ENCODE data around the gene TTC21B.

Gene TTC21B

DNA sequence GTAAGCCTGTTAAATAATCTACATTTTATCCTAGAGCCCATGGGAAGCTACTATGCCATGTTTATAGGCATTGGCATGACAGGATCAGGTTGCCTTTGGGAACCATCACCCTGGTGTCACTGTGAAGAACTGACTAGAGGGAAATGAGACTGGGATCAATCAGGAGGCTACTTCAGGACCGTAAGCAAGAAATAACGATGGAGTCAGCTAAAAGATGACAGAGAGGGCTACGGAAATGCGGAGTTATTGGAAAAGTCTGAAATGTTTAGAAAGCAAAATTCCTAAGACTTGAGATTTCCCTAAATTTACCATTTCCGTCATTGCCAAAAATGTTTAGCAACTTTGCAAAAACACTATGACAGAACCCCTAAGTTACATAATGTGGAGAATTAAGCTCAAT is 50.2 kb downstream of the TTC21B start:
- Histone ChIP-seq H3K36me3 (ENCODE audit: control insufficient read depth in 1 of 2, insufficient read depth in 2 of 2, low read length in 2 of 2) (peaks cover 3 to 7% of the 10 kb centered on the region in 2 donors), H3K4me1 (ENCODE audit: control insufficient read depth in 1 of 2, insufficient read depth in 2 of 2, low read length in 2 of 2) (peaks cover 0 to 8% of the 10 kb centered on the region in 2 donors), H3K27ac (ENCODE audit: low read depth, low read length) (no peak overlapping the region), H3K9ac (ENCODE audit: low read depth in 1 of 2, low read length in 2 of 2) (no peak overlapping the region), H3K27me3 (ENCODE audit: control insufficient read depth in 1 of 2, insufficient read depth in 2 of 2, low read length in 2 of 2) (no peaks in the 10 kb centered on the region), H3K9me3 (ENCODE audit: control insufficient read depth in 1 of 2, low read length in 2 of 2) (no peaks in the 10 kb centered on the region), H3K4me3 (ENCODE audit: low read depth in 1 of 2, low read length in 2 of 2) (peak overlapping the region in 1 of 2 donors; percentile 16)

- H3K9me3 ChIP-seq (ENCODE audit: control insufficient read depth in 1 of 2, low read length in 2 of 2) = no peaks in the 10 kb centered on the region
- H3K4me1 ChIP-seq (ENCODE audit: control insufficient read depth in 1 of 2, insufficient read depth in 2 of 2, low read length in 2 of 2) = peaks cover 0 to 8% of the 10 kb centered on the region in 2 donors
- no peak overlapping the region for H3K9ac ChIP-seq (ENCODE audit: low read depth in 1 of 2, low read length in 2 of 2)
- peak overlapping the region in 1 of 2 donors; percentile 16 for H3K4me3 ChIP-seq (ENCODE audit: low read depth in 1 of 2, low read length in 2 of 2)
- H3K27ac ChIP-seq (ENCODE audit: low read depth, low read length) = no peak overlapping the region
- no peaks in the 10 kb centered on the region for H3K27me3 ChIP-seq (ENCODE audit: control insufficient read depth in 1 of 2, insufficient read depth in 2 of 2, low read length in 2 of 2)
- H3K36me3 ChIP-seq (ENCODE audit: control insufficient read depth in 1 of 2, insufficient read depth in 2 of 2, low read length in 2 of 2) = peaks cover 6 to 11% of the 10 kb centered on the region in 2 donors
These were observed 50.6 kb downstream of the TTC21B start for GRCh38 chr2:165902934-165903333.

- Histone ChIP-seq H3K36me3 (ENCODE audit: control insufficient read depth in 1 of 2, insufficient read depth in 2 of 2, low read length in 2 of 2) (peaks cover 9 to 22% of the 10 kb centered on the region in 2 donors), H3K9me3 (ENCODE audit: control insufficient read depth in 1 of 2, low read length in 2 of 2) (no peaks in the 10 kb centered on the region), H3K4me3 (ENCODE audit: low read depth in 1 of 2, low read length in 2 of 2) (no peak overlapping the region), H3K27ac (ENCODE audit: low read depth, low read length) (no peak overlapping the region), H3K4me1 (ENCODE audit: control insufficient read depth in 1 of 2, insufficient read depth in 2 of 2, low read length in 2 of 2) (peaks cover 0 to 8% of the 10 kb centered on the region in 2 donors), H3K27me3 (ENCODE audit: control insufficient read depth in 1 of 2, insufficient read depth in 2 of 2, low read length in 2 of 2) (no peaks in the 10 kb centered on the region), H3K9ac (ENCODE audit: low read depth in 1 of 2, low read length in 2 of 2) (no peak overlapping the region)
These were observed 51.8 kb downstream of the TTC21B start for GRCh38 chr2:165901620-165902298.

DNA sequence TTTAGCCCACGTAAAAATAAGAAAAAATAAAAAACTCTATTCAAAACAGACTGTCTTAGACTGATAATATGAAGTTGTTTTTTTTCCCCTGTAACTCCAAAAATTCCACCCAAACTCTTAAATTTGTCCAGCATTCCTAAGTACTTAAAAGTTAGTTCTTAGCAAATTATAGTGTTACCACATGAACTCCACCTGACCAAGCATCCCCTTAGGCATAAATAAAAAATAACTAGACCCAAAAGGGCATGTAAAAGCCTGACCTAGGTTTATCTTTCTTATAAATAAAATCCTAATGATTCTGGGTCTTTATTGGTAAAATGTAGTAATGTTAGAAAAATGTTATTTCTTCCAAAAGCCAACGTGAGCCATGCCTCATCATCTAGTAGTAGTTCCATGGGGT is 54.3 kb downstream of the TTC21B start:
- Histone ChIP-seq H3K27ac (ENCODE audit: low read depth, low read length) (no peak overlapping the region), H3K9ac (ENCODE audit: low read depth in 1 of 2, low read length in 2 of 2) (no peak overlapping the region), H3K27me3 (ENCODE audit: control insufficient read depth in 1 of 2, insufficient read depth in 2 of 2, low read length in 2 of 2) (no peaks in the 10 kb centered on the region), H3K4me3 (ENCODE audit: low read depth in 1 of 2, low read length in 2 of 2) (no peak overlapping the region), H3K4me1 (ENCODE audit: control insufficient read depth in 1 of 2, insufficient read depth in 2 of 2, low read length in 2 of 2) (peaks cover 0 to 8% of the 10 kb centered on the region in 2 donors), H3K36me3 (ENCODE audit: control insufficient read depth in 1 of 2, insufficient read depth in 2 of 2, low read length in 2 of 2) (peaks cover 12 to 35% of the 10 kb centered on the region in 2 donors), H3K9me3 (ENCODE audit: control insufficient read depth in 1 of 2, low read length in 2 of 2) (no peaks in the 10 kb centered on the region)

DNA sequence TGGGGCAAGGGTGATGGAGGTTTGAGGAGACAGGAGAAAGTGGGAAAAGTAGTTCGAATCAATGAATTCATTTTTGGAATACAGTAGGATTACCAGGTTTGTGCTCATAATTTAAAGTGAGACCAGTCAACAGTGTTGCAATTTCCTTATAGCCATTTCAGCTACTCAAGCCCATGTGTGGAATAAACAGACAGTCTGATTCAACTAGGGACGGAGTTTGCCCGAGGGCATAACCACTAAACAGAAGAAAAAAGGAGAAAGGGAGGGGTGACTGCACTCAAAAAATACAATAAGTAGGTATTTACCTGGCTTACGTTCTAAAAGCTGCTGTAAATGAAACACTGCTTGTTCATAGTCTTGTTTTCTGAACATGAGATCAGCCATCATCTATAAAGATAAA is 55.2 kb downstream of the TTC21B start:
- no peak overlapping the region for H3K9ac ChIP-seq (ENCODE audit: low read depth in 1 of 2, low read length in 2 of 2)
- H3K27me3 ChIP-seq (ENCODE audit: control insufficient read depth in 1 of 2, insufficient read depth in 2 of 2, low read length in 2 of 2) = no peaks in the 10 kb centered on the region
- H3K4me1 ChIP-seq (ENCODE audit: control insufficient read depth in 1 of 2, insufficient read depth in 2 of 2, low read length in 2 of 2) = peaks cover 0 to 8% of the 10 kb centered on the region in 2 donors
- peaks cover 12 to 40% of the 10 kb centered on the region in 2 donors for H3K36me3 ChIP-seq (ENCODE audit: control insufficient read depth in 1 of 2, insufficient read depth in 2 of 2, low read length in 2 of 2)
- no peak overlapping the region for H3K4me3 ChIP-seq (ENCODE audit: low read depth in 1 of 2, low read length in 2 of 2)
- H3K9me3 ChIP-seq (ENCODE audit: control insufficient read depth in 1 of 2, low read length in 2 of 2) = no peaks in the 10 kb centered on the region
- no peak overlapping the region for H3K27ac ChIP-seq (ENCODE audit: low read depth, low read length)

DNA sequence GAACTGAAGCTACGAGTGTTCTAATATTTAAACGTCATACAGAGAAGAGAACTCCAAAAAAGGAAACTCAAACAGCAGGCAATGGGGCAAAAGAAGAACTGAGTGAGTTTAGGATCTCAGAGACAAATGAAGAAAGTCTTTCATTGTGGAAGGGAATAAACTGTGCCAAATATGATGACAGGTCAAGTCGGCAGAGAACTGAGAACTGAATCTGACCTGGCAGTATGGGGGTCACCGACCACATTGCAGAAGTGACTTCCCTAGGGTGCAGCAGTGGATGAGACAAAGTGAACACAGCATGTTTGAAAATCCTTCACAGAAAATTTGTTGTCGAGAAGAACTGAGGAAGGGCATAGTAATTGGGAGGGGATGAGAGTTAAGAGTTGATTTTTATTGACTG is 55.9 kb downstream of the TTC21B start:
- Histone ChIP-seq H3K9ac (ENCODE audit: low read depth in 1 of 2, low read length in 2 of 2) (no peak overlapping the region), H3K27ac (ENCODE audit: low read depth, low read length) (no peak overlapping the region), H3K4me3 (ENCODE audit: low read depth in 1 of 2, low read length in 2 of 2) (no peak overlapping the region), H3K36me3 (ENCODE audit: control insufficient read depth in 1 of 2, insufficient read depth in 2 of 2, low read length in 2 of 2) (peaks cover 12 to 40% of the 10 kb centered on the region in 2 donors), H3K9me3 (ENCODE audit: control insufficient read depth in 1 of 2, low read length in 2 of 2) (no peaks in the 10 kb centered on the region), H3K27me3 (ENCODE audit: control insufficient read depth in 1 of 2, insufficient read depth in 2 of 2, low read length in 2 of 2) (no peaks in the 10 kb centered on the region), H3K4me1 (ENCODE audit: control insufficient read depth in 1 of 2, insufficient read depth in 2 of 2, low read length in 2 of 2) (peaks cover 0 to 2% of the 10 kb centered on the region in 2 donors)

- Histone ChIP-seq H3K4me1 (ENCODE audit: control insufficient read depth in 1 of 2, insufficient read depth in 2 of 2, low read length in 2 of 2) (no peaks in the 10 kb centered on the region), H3K4me3 (ENCODE audit: low read depth in 1 of 2, low read length in 2 of 2) (no peak overlapping the region), H3K27me3 (ENCODE audit: control insufficient read depth in 1 of 2, insufficient read depth in 2 of 2, low read length in 2 of 2) (no peaks in the 10 kb centered on the region), H3K9ac (ENCODE audit: low read depth in 1 of 2, low read length in 2 of 2) (no peak overlapping the region), H3K9me3 (ENCODE audit: control insufficient read depth in 1 of 2, low read length in 2 of 2) (no peaks in the 10 kb centered on the region), H3K27ac (ENCODE audit: low read depth, low read length) (no peak overlapping the region), H3K36me3 (ENCODE audit: control insufficient read depth in 1 of 2, insufficient read depth in 2 of 2, low read length in 2 of 2) (peaks cover 12 to 45% of the 10 kb centered on the region in 2 donors)
These were observed 56.5 kb downstream of the TTC21B start for GRCh38 chr2:165897074-165897473.

DNA sequence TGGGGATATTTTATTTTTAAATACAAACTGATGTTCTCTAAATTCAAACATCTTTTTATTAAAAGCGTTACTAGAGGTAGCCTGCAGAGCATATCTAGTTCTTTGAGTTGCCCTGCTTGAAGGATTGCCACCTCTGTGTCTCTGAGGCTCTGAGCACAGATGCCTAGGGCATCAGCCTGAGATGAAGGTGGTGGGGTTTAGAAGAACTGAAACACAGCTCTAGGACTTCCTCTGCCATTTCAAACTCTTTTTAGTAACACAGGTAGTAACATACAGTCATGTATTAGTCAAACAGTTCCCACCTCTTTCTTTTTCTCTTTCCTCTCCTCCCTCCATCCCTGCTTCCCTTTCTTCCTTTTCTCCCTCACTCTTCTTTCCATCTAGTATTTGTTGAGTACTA is 57.6 kb downstream of the TTC21B start:
- Histone ChIP-seq H3K4me3 (ENCODE audit: low read depth in 1 of 2, low read length in 2 of 2) (no peak overlapping the region), H3K36me3 (ENCODE audit: control insufficient read depth in 1 of 2, insufficient read depth in 2 of 2, low read length in 2 of 2) (peaks cover 12 to 45% of the 10 kb centered on the region in 2 donors), H3K4me1 (ENCODE audit: control insufficient read depth in 1 of 2, insufficient read depth in 2 of 2, low read length in 2 of 2) (no peaks in the 10 kb centered on the region), H3K9me3 (ENCODE audit: control insufficient read depth in 1 of 2, low read length in 2 of 2) (no peaks in the 10 kb centered on the region), H3K9ac (ENCODE audit: low read depth in 1 of 2, low read length in 2 of 2) (no peak overlapping the region), H3K27me3 (ENCODE audit: control insufficient read depth in 1 of 2, insufficient read depth in 2 of 2, low read length in 2 of 2) (no peaks in the 10 kb centered on the region), H3K27ac (ENCODE audit: low read depth, low read length) (no peak overlapping the region)

GRCh38 chr2:165893556-165893955 is 60.0 kb downstream of the TTC21B start:
- no peak overlapping the region for H3K9ac ChIP-seq (ENCODE audit: low read depth in 1 of 2, low read length in 2 of 2)
- no peak overlapping the region for H3K27ac ChIP-seq (ENCODE audit: low read depth, low read length)
- H3K36me3 ChIP-seq (ENCODE audit: control insufficient read depth in 1 of 2, insufficient read depth in 2 of 2, low read length in 2 of 2) = peaks cover 11 to 38% of the 10 kb centered on the region in 2 donors
- no peak overlapping the region for H3K4me3 ChIP-seq (ENCODE audit: low read depth in 1 of 2, low read length in 2 of 2)
- H3K4me1 ChIP-seq (ENCODE audit: control insufficient read depth in 1 of 2, insufficient read depth in 2 of 2, low read length in 2 of 2) = no peaks in the 10 kb centered on the region
- H3K9me3 ChIP-seq (ENCODE audit: control insufficient read depth in 1 of 2, low read length in 2 of 2) = no peaks in the 10 kb centered on the region
- no peaks in the 10 kb centered on the region for H3K27me3 ChIP-seq (ENCODE audit: control insufficient read depth in 1 of 2, insufficient read depth in 2 of 2, low read length in 2 of 2)

GRCh38 chr2:165892526-165892925 is 61.0 kb downstream of the TTC21B start:
- H3K36me3 ChIP-seq (ENCODE audit: control insufficient read depth in 1 of 2, insufficient read depth in 2 of 2, low read length in 2 of 2) = peaks cover 3 to 30% of the 10 kb centered on the region in 2 donors
- no peaks in the 10 kb centered on the region for H3K27me3 ChIP-seq (ENCODE audit: control insufficient read depth in 1 of 2, insufficient read depth in 2 of 2, low read length in 2 of 2)
- no peaks in the 10 kb centered on the region for H3K9me3 ChIP-seq (ENCODE audit: control insufficient read depth in 1 of 2, low read length in 2 of 2)
- H3K9ac ChIP-seq (ENCODE audit: low read depth in 1 of 2, low read length in 2 of 2) = no peak overlapping the region
- no peaks in the 10 kb centered on the region for H3K4me1 ChIP-seq (ENCODE audit: control insufficient read depth in 1 of 2, insufficient read depth in 2 of 2, low read length in 2 of 2)
- no peak overlapping the region for H3K4me3 ChIP-seq (ENCODE audit: low read depth in 1 of 2, low read length in 2 of 2)
- no peak overlapping the region for H3K27ac ChIP-seq (ENCODE audit: low read depth, low read length)
